GM10847 (cell line): ENCODE measurements around the gene ELAVL2.

Experiments used
- POLR2A ChIP-seq: IDR thresholded peaks from 2 replicates; pipeline ENCODE4 v1.6.1; 2011; ENCODE audit not compliant: insufficient read length; ENCODE audit errors: extremely low read depth

Gene ELAVL2

DNA sequence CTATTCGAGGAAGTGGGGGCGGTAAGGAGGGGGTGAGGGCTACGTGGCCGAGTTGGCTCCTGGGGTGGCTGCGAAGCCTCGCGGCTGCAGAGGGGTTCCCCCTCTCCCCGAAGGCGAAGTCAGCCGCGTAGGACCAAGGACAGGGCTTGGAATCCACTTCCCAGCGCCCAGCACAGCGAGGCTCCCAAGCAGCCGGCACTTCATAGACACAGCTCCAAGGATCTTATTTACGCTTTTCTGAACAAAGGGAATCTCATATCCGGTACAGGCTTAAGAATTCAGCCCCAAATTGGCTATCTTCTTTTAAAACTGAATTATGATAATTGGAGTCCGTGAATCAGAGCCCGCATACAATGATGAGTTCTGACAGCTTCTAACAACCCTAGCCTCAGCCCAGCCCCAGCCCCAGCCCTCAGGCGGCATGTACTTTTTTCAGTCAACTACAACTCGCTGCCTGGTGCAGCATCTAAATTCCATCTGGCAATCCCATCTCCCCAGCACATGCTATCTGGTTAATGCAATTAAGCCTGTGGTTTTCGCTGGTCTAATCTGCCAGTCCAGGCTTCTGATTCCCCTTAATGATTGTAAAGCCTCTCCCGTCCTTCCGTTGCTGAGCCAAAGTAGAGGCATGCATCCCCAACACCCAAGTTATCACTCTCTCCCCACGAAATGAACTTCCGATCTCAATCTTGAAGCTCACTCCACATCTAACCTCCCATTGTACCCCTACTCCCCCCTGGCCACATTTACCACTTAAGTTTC is 1.0 kb downstream of the ELAVL2 start:
- TF ChIP-seq POLR2A, result no peak

DNA sequence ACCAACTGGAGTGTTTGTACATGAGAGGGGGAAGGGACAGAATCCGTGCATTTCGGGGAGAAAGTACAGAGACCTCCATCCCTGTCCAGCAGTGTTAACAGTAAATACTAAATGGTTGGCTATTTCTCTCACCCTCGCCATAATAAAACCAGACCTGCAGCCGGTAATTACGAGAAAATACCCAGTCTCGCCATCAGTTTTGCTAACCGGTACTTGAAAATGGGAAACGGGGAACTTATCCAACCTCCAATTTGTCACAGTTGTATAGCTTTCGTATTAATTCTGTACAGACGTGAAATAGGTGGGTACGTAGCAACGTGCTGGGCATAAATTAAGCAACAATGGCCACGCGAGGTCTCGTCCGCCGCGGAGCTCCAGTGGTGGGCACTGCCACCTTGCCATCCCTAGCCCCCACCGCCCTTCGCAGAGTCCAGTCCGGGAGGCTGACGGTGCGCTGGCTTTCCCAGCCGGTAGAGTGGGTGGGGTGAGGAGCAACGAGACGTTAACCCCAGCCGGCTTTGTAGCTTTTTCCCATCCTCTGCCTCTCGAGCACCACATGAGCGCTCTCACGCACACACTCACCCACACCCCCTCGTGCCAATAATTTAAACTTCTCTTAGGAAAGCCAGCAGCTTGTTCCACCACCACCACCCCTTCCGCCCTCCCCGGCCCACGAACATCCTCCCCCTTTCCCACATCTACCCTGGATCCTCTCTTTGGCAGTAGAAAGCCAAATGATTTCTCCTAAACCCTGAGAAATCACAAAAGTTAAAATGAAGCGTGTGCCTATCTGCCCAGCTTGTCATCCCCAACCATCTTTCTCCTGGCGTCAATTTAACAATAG is 1.8 kb downstream of the ELAVL2 start:
- TF ChIP-seq POLR2A, result no peak

DNA sequence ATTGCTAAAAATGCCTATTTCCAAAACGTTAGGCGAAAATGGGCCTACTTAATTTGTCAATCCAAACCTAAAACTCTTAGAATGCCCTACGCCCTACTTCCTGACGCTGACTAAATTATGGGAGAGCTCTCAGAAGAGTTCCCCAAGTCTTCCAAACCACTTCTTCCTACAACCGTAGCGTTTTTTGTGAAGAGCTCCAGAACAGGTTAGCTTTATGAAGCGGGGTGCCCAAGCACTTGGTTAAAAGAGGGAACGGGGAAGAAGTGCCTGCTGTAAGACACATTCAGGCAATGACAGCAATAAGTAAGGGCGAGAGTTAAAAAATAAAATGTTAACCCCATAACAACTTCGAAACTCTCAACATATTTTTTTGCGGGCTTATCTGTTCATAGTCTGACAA is 2.8 kb downstream of the ELAVL2 start:
- TF ChIP-seq POLR2A, result no peak

DNA sequence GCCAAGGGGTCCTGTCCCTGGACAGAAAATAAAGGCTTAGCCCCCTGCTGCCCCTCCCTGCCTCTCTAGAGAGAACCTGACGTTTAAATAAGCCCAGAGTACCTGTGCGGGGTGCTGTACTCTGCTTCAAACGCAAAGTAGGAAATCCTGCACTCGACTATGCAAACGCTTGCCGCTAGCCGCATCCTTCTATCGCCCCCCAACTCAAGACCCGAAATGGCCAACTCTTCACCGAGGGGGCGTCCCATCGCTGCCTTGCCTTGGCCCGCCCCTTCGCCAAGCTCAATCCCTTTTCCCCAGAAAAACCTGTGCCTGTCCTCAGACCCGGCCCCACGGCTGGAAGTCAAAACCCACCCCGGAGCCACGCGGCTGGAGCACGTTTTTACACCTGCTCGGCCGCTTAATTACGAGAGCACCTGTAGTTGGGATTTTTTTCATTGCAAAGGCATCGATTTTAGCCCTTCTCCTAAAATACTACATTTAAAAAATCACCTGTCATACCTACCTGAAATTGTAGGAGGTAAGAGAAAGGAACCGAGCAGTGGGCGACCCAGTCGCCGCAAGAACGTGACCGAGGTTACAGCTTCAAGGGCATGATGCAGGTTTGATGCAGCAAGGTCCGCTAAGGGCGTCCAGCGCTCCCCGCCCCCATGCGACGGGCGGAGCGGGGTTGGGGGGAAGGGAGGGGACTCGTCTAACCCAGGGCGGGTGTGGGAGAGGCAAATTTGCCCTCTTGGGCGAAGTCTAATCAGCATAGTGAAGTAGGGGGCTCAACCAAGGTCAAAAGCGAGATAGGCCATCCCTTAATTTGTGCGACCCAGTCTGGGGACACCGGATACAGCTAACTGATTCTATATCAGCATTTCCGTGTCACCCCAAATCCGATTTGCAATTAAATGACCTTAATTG is 3.5 kb downstream of the ELAVL2 start:
- TF ChIP-seq POLR2A, result no peak

DNA sequence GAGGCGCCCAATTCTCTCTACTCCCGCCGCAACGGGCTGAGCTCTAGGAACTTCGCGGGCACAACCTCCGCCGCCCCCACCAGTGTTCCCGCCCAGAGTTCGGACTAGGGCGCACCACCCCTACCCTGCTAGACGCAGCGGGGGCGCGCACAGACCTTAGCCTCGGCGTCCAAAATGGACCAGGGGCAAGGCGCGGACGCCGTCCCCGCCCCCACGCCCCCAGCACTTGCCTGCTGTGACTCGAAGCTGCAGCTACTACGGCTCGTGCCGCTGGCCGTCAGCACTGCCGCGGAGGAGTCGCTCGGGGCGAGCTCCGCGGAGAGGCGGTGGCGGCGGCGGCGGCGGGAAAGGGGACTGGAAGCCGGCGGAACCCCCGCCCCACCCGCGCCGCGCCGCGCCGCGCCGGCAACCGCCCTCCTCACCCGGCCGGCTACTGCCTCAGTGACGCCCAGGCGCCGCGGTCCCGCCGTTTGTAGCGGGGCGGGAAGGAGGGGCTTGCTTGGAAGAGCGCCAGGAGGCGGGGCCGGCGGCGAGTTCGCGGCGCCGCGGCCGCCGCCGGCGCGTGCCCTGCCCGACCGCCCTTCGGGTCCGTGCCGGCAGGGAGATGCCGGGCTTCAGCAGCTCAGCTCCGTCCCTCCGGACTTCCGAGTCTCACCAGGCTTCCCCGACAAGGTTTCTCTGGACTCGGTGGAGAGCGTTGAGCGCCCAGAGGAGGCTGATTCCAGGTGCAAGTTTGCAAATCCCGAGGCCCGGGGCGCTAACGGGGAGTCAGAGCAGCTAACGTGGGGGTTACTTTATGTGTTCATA is 4.5 kb downstream of the ELAVL2 start:
- TF ChIP-seq POLR2A, result no peak

DNA sequence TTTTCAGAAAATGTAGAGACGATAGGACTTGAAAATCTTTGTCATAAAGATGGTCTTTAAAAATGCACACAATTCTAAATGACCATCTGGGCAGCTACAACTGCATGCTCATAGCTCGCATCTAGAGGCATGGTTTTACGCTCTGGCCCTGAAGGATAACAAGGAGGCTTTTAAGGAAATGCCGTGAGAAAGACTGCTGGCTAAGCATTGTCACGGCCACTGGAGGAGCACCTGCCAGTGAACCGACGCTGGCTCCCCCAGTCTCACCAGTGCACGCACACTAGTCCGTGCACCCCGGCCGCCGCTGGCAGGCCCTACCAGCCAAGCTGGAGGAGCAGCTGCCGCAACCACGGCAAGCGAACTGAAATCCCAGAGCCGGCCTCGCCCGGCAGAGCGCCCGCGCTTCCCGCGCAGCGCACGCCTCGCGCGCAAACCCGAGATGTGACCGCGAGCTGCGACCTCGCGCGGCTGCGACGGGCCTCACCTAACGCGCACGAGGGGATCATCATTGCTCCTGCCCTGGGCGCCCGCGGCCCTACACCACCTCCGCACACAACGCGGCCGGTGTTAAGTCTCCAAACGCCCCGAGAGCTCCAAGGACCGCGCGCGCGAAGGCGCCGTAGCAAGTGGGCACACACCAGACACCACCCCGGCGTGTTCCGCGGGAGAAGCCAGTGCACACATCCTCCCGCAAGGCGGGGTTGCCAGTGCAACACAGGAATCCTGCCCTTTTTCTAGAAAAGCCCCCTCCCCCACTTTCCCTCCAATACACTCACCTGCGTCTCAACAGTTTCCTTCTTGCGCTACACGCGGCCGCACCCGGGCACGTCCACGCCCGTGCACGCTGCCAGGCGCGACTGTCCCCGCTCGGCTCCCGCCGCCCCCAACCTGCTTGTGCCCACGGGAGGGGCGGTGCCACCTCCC is 5.3 kb downstream of the ELAVL2 start:
- TF ChIP-seq POLR2A, result no peak

DNA sequence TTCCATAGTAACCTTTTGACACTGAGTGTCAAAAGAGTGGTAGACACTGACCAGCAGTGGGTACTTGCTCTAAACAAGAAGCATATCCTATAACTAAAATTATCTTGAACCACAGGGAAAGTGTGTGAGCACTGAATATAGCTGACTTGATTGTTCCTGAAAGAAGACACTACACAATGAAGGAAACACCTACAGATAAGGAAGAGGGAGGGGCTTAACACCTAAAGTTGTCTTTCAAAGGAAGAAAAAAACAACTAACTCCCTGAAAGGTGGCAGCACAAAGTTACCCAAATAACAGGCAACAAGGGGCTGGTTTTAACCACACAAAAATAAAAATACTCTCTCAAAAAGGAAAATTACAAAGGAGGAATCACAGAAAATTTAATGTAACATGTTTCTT is 6.6 kb downstream of the ELAVL2 start:
- no peak for TF ChIP-seq POLR2A

DNA sequence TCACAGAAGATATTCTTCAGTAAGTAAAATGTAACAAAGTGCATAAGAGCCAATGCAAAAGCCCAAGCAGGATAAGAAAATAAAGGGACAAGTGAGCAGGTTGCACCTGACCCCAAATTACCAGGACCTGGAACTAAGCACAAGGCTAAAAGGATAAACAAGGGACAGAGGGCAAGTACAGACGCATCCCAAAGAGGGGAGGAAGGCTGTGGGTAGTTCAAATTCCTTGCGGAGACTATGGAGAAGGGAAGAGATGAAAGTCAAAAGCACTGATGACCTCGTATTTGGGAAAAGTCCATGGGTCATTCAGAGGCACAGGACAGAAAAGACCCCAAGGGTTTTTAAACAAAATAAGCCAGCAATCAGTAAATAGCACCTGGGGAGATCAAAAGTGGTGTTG is 11.8 kb downstream of the ELAVL2 start:
- TF ChIP-seq POLR2A, result no peak

DNA sequence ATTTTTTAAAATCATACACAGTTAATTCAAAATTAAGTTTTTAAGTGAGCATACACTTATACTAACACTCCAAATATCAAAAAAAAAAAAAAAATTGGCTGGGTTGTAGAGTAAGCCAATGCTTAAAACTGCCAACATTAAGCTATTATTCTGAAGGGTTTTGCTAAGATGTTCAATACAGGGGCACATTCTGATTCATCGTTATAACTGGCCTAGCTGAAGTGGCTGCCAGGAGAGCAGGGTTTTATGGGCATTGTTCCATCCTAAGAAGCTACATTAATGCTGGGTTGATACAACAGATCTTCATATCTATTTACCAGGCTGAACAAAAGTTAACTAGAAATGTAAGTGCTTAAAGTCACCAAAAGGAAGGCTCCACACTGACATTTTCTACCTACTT is 13.4 kb downstream of the ELAVL2 start:
- no peak for TF ChIP-seq POLR2A

DNA sequence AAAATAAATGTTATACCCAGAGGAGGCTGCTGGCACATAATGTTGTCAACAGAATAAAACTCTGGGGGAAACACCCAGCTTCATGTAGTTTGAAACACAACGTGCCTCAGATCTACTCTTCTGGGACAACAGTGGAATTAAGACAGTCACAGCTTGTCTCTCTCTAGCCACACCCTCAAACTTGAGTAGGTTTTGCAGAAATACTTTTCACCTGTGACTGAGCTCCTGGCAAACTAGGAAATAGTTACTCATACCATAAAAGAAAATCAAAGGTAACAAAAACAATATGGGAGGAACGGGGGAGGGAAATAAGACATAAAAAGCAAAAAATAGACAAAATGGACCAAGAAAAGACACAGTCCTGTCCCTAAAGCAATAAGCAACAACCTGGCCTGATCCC is 14.4 kb downstream of the ELAVL2 start:
- TF ChIP-seq POLR2A, result no peak

DNA sequence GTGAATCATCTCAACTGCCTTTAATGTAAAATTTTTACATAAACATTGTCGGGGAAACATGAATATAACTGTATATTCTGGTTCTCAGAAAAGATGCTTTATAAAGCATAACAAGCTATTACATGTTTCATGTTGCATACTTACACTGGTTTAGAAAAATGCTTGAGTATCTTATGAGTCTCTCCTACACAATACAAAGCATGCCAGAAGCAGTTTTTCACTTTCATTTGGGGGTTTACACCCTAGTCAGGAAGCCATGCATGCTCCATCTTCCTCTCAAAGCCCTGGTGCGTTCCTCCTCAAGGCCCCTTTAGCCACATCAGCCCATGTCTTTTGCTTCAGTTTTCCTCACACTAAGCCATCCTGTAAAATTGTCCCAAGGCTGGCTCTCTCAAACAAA is 22.8 kb downstream of the ELAVL2 start:
- no peak for TF ChIP-seq POLR2A

DNA sequence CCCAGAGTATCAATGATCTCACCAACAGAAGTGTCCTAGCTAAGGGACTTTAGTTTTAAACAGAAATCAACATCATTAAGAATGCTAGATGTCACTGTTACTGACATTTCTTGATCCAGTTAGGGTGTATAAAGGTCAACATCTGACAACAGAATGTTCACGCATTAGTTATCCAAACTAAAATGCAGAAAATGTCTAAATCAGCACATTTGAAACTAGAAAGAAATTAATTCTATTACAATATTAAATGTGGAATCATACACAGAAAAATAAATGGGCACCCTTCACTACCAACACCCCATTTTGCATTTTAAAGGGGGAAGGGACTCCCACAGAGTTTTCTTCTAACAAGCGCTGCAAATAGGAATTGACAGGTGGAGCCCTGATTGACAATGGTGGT is 24.5 kb downstream of the ELAVL2 start:
- TF ChIP-seq POLR2A, result no peak

DNA sequence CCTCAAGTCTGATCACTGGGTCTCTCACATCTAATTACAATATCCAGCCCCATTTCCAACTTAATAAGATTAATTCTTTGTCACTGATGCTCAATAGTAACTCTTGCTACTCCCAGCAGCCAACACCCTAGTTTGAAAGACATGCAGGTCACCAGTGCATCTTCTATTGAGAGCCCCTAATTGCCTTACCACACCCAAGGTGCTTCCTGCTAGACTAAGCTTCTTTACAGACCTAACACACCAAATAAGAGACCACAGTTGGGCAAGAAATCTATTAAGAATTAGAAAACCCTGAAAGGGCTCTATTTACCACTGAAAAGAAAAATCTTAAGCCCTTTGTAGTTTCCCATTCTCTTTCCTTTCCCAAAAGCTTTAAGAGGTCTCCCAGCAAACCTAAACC is 26.5 kb downstream of the ELAVL2 start:
- TF ChIP-seq POLR2A, result no peak

DNA sequence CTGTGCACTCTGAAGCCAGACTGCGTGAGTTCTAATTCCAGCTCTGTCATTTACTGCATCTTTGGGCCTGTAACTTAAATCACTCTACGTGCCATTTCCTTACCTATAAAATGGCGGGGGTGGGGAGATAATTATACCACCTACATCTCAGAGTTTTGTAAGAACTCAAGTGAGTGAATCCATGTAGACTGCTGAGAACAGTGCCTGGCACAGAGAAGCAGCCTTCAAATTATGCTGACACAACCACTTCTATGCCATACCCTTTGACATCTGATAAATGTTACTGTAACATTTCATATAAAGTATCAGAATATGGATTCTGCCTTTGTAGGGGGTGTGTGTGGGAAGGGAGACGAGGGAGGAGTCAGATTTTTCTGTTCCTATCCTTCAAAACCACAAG is 27.7 kb downstream of the ELAVL2 start:
- no peak for TF ChIP-seq POLR2A
